Measurements from ENCODE around the gene MS4A8.
"Not testable (repeated sequence)": the region's sequence is repeated elsewhere in the genome, so short reads cannot be mapped to it uniquely, and the experiment has no call there.

The MS4A8 gene

DNA sequence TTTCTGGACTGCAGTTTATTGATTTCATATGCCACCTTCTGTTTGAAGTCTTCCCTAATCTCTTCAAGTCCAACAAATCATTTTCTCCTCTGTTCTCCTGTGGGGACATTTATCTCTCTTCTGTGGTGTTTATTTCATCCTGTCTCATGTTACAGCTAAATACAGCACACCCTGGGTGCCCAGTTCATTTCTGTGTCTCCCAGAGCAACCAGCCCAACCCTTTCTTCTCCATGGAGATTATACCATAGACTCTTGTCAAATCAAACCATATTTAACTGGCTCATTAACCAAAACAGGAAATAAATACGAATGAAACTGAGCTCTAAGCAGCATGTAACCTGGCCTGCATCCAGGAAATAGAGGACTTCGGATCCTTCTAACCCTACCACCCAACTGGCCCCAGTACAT, at the start of gene MS4A8:
TSS of gene MS4A8 (plus strand) at position 329 of the 408 bp plus-strand sequence. CDS start 1,249 bp downstream, outside the sequence.
- Histone ChIP-seq H3K36me3 (ENCODE audit: insufficient read depth, low read length) (no peaks in the 10 kb centered on the region), H2AFZ (ENCODE audit: low read depth, low read length) (no peak within 1 kb of the TSS), H3K4me3 (ENCODE audit: low read length) (no peak within 1 kb of the TSS), H3K27me3 (ENCODE audit: insufficient read depth, low read length) (no peaks in the 10 kb centered on the region), H3K9me3 (ENCODE audit: low read length) (no peaks in the 10 kb centered on the region), H3K4me1 (ENCODE audit: insufficient read depth, low read length) (no peaks in the 10 kb centered on the region)

- Histone ChIP-seq H3K4me3 (ENCODE audit: low read length) (no peak overlapping the region), H3K4me1 (ENCODE audit: insufficient read depth, low read length) (no peaks in the 10 kb centered on the region), H3K36me3 (ENCODE audit: insufficient read depth, low read length) (no peaks in the 10 kb centered on the region), H2AFZ (ENCODE audit: low read depth, low read length) (no peak overlapping the region), H3K9me3 (ENCODE audit: low read length) (no peaks in the 10 kb centered on the region), H3K27me3 (ENCODE audit: insufficient read depth, low read length) (no peaks in the 10 kb centered on the region)
Measured at GRCh38 chr11:60657888-60658287, 41.5 kb upstream of the MS4A8 start.

DNA sequence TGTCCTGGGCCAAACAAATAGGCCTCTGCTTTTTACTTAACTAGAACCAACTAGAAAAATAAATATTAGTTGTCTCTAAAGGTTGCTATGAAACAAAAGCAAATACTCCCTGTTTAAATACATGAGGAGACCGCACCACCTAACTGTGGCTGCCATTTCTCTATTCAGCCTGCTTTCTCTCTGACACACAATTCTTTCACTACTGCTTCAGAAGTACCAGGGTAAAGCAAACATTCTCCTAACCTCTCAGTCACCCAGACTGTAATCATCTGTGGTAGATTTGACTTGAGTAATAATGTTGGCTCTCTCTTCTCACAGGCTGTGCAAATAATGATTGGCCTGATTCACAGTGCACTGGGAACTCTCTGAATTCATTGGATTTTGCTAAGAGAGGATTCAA, 41.0 kb upstream of the MS4A8 start:
- Histone ChIP-seq H2AFZ (ENCODE audit: low read depth, low read length) (no peak overlapping the region), H3K4me3 (ENCODE audit: low read length) (no peak overlapping the region), H3K27me3 (ENCODE audit: insufficient read depth, low read length) (no peaks in the 10 kb centered on the region), H3K9me3 (ENCODE audit: low read length) (no peaks in the 10 kb centered on the region), H3K36me3 (ENCODE audit: insufficient read depth, low read length) (no peaks in the 10 kb centered on the region), H3K4me1 (ENCODE audit: insufficient read depth, low read length) (no peaks in the 10 kb centered on the region)

DNA sequence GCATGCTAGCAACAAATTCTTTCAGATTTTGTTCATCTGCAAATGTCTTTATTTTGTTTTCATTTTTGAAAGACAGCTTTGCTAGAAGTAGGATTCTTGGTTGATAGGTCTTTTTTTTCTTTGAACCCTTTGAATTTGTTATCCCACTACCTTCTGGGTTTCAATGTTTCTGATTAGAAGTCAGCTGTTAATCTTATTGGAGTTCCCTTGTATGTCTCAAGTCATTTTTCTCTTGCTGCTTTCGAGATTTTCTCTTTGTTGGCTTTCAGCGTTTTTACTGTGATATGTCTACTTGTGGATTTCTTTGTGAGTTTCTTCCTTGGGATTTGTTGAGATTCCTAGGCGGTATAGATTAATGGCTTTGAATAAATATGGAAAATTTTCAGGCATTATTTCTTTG, 27.2 kb upstream of the MS4A8 start:
- H3K27me3 ChIP-seq (ENCODE audit: insufficient read depth, low read length), result no peaks in the 10 kb centered on the region
- no peaks in the 10 kb centered on the region for H3K36me3 ChIP-seq (ENCODE audit: insufficient read depth, low read length)

DNA sequence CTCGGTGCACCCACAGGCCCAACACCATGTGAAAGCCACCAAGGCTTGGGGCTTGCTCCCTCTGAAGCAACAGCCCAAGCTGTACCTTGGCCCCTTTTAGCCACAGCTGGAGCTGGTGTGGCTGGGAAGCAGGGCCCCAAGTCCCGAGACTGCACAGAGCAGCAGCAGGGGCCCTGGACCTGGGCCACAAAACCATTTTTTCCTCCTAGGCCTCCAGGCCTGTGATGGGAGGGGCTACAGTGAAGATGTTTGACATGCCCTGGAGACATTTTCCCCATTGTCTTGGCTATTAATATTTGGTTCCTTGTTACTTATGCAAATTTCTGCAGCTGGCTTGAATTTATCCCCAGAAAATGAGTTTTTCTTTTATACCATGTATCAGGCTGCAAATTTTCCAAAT, 21.2 kb upstream of the MS4A8 start:
- H3K36me3 ChIP-seq (ENCODE audit: insufficient read depth, low read length); H2AFZ ChIP-seq (ENCODE audit: low read depth, low read length); H3K4me3 ChIP-seq (ENCODE audit: low read length); H3K27me3 ChIP-seq (ENCODE audit: insufficient read depth, low read length); H3K4me1 ChIP-seq (ENCODE audit: insufficient read depth, low read length); H3K9me3 ChIP-seq (ENCODE audit: low read length): not testable (repeated sequence)

More for the DNA sequence above, 27.2 kb upstream of the MS4A8 start:
- H2AFZ ChIP-seq (ENCODE audit: low read depth, low read length), result no peak overlapping the region
- no peak overlapping the region for H3K4me3 ChIP-seq (ENCODE audit: low read length)
- H3K9me3 ChIP-seq (ENCODE audit: low read length), result peaks cover 3% of the 10 kb centered on the region
- H3K4me1 ChIP-seq (ENCODE audit: insufficient read depth, low read length), result no peaks in the 10 kb centered on the region

DNA sequence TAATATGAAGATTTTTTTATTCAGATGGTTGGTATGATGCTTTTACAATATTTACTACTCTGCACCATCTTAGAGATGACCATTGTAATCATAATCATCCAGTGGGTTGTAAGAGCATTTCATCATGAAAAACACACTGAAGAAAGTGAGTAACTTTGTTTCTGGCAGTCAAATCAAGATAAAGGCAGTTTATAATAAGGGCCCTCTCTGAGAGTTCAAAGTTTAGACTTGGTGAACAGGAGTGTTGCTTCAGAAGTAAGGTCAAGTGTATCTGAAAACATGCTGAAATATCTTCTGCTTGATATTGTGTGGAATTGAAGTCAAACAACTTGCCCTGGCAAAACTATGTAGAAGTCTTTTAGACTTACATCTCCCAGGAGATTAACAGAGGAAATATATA, 19.5 kb upstream of the MS4A8 start:
- H3K9me3 ChIP-seq (ENCODE audit: low read length), result no peaks in the 10 kb centered on the region
- H3K4me1 ChIP-seq (ENCODE audit: insufficient read depth, low read length), result no peaks in the 10 kb centered on the region
- no peak overlapping the region for H2AFZ ChIP-seq (ENCODE audit: low read depth, low read length)
- H3K36me3 ChIP-seq (ENCODE audit: insufficient read depth, low read length), result no peaks in the 10 kb centered on the region
- H3K4me3 ChIP-seq (ENCODE audit: low read length), result no peak overlapping the region
- no peaks in the 10 kb centered on the region for H3K27me3 ChIP-seq (ENCODE audit: insufficient read depth, low read length)

DNA sequence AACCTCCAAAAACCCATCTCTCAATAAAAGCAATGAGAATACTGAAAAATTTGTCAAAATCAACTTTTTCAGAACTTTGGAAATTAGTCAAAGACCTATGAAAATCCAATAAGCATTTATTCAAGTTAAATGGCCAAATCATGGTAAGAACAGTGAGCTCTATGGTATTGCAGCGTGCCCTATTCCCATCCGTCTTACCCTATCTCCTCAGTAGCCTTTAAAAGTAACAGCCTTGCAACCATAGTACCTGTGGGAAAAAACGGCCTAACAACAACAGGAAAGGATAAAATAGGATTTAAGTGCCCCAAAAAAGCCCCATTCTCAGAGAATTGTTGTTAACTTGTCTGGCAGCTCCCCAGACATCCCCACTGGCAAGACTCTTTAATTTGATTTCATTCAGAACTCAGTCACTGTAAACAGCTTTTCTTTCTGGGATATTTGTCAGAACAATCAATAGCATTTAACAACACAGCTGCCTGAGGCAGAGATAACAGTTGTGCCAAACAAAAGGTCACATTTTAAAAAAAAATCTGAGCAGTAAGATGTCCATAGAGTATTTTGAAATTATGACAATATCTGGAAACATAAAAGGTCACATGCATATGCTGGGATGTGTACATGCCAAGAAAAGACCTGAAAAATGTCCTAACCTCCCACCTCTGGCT, 18.8 kb upstream of the MS4A8 start:
- H3K27me3 ChIP-seq (ENCODE audit: insufficient read depth, low read length), result no peaks in the 10 kb centered on the region
- H3K4me1 ChIP-seq (ENCODE audit: insufficient read depth, low read length), result no peaks in the 10 kb centered on the region
- H2AFZ ChIP-seq (ENCODE audit: low read depth, low read length), result no peak overlapping the region
- H3K4me3 ChIP-seq (ENCODE audit: low read length), result no peak overlapping the region
- no peaks in the 10 kb centered on the region for H3K36me3 ChIP-seq (ENCODE audit: insufficient read depth, low read length)
- H3K9me3 ChIP-seq (ENCODE audit: low read length), result no peaks in the 10 kb centered on the region

GRCh38 chr11:60684541-60684848, 14.9 kb upstream of the MS4A8 start:
- H3K9me3 ChIP-seq (ENCODE audit: low read length); H3K4me3 ChIP-seq (ENCODE audit: low read length); H3K4me1 ChIP-seq (ENCODE audit: insufficient read depth, low read length); H2AFZ ChIP-seq (ENCODE audit: low read depth, low read length); H3K27me3 ChIP-seq (ENCODE audit: insufficient read depth, low read length); H3K36me3 ChIP-seq (ENCODE audit: insufficient read depth, low read length): not testable (repeated sequence)

GRCh38 chr11:60691661-60692060, 7.8 kb upstream of the MS4A8 start:
- no peaks in the 10 kb centered on the region for H3K9me3 ChIP-seq (ENCODE audit: low read length)
- no peak overlapping the region for H2AFZ ChIP-seq (ENCODE audit: low read depth, low read length)
- H3K4me3 ChIP-seq (ENCODE audit: low read length), result no peak overlapping the region
- no peaks in the 10 kb centered on the region for H3K4me1 ChIP-seq (ENCODE audit: insufficient read depth, low read length)
- H3K36me3 ChIP-seq (ENCODE audit: insufficient read depth, low read length), result no peaks in the 10 kb centered on the region
- H3K27me3 ChIP-seq (ENCODE audit: insufficient read depth, low read length), result peaks cover 2% of the 10 kb centered on the region

- Histone ChIP-seq H3K4me3 (ENCODE audit: low read length) (no peak overlapping the region), H3K4me1 (ENCODE audit: insufficient read depth, low read length) (no peaks in the 10 kb centered on the region), H3K27me3 (ENCODE audit: insufficient read depth, low read length) (no peaks in the 10 kb centered on the region), H2AFZ (ENCODE audit: low read depth, low read length) (no peak overlapping the region), H3K9me3 (ENCODE audit: low read length) (no peaks in the 10 kb centered on the region), H3K36me3 (ENCODE audit: insufficient read depth, low read length) (no peaks in the 10 kb centered on the region)
Measured at GRCh38 chr11:60699936-60700335, 524 bp downstream of the MS4A8 start.

DNA sequence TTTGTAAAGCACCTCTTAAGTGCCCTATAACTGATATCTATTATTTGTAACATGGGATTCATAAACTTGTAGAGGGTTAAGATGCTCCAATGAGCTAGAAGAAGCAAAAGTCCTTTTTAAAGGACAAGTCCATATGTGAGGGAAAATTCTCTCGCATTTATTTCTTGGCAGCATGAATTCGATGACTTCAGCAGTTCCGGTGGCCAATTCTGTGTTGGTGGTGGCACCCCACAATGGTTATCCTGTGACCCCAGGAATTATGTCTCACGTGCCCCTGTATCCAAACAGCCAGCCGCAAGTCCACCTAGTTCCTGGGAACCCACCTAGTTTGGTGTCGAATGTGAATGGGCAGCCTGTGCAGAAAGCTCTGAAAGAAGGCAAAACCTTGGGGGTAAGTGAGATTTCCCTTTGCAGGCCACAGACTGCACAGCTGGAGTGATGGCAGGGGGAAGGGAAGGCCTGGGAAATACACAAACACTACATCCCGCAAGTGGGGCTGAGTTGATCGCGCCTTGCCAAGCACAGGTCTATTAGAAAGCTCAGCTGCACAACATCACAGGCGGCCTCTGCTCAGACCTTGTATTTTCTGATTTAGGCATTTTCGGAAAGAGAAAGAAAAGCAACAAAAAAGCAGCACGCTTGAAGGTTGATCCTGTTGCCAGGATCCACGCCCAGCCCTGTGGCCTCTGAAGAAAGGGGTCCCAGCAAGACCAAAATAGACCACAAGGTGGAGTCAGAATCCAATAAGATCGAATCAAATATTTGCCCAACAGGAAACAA, 1.5 kb downstream of the MS4A8 start:
- H3K4me3 ChIP-seq (ENCODE audit: low read length), result no peak overlapping the region
- no peaks in the 10 kb centered on the region for H3K36me3 ChIP-seq (ENCODE audit: insufficient read depth, low read length)
- H3K27me3 ChIP-seq (ENCODE audit: insufficient read depth, low read length), result no peaks in the 10 kb centered on the region
- no peaks in the 10 kb centered on the region for H3K4me1 ChIP-seq (ENCODE audit: insufficient read depth, low read length)
- no peak overlapping the region for H2AFZ ChIP-seq (ENCODE audit: low read depth, low read length)
- H3K9me3 ChIP-seq (ENCODE audit: low read length), result no peaks in the 10 kb centered on the region

DNA sequence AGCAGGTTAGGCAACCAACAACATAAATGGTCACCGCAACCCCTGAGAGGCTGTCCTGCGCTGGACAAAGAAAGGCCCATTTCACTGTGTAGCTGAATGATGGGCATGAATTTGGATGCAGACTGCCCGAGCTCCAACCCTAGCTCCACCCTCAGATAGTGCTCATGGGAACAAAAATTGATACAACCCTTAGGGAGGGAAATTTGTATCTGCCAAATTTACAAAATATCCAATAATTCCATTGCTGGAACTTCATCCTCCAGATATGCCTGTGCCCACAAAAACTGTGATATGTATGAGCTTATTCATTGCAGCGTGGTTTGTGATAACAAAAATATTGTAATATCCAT, 2.0 kb downstream of the MS4A8 start:
- Histone ChIP-seq H3K36me3 (ENCODE audit: insufficient read depth, low read length) (no peaks in the 10 kb centered on the region), H3K4me3 (ENCODE audit: low read length) (no peak overlapping the region), H2AFZ (ENCODE audit: low read depth, low read length) (no peak overlapping the region), H3K4me1 (ENCODE audit: insufficient read depth, low read length) (no peaks in the 10 kb centered on the region), H3K27me3 (ENCODE audit: insufficient read depth, low read length) (no peaks in the 10 kb centered on the region), H3K9me3 (ENCODE audit: low read length) (no peaks in the 10 kb centered on the region)

- no peaks in the 10 kb centered on the region for H3K36me3 ChIP-seq (ENCODE audit: insufficient read depth, low read length)
- H3K9me3 ChIP-seq (ENCODE audit: low read length), result no peaks in the 10 kb centered on the region
- H3K27me3 ChIP-seq (ENCODE audit: insufficient read depth, low read length), result no peaks in the 10 kb centered on the region
- H3K4me1 ChIP-seq (ENCODE audit: insufficient read depth, low read length), result no peaks in the 10 kb centered on the region
- no peak overlapping the region for H2AFZ ChIP-seq (ENCODE audit: low read depth, low read length)
- H3K4me3 ChIP-seq (ENCODE audit: low read length), result no peak overlapping the region
Measured at GRCh38 chr11:60703374-60703773, 4.0 kb downstream of the MS4A8 start.

GRCh38 chr11:60705895-60706294, 6.5 kb downstream of the MS4A8 start:
- H2AFZ ChIP-seq (ENCODE audit: low read depth, low read length), result no peak overlapping the region
- H3K4me3 ChIP-seq (ENCODE audit: low read length), result no peak overlapping the region
- no peaks in the 10 kb centered on the region for H3K36me3 ChIP-seq (ENCODE audit: insufficient read depth, low read length)

More at GRCh38 chr11:60705895-60706294, 6.5 kb downstream of the MS4A8 start:
- Histone ChIP-seq H3K9me3 (ENCODE audit: low read length) (no peaks in the 10 kb centered on the region), H3K4me1 (ENCODE audit: insufficient read depth, low read length) (no peaks in the 10 kb centered on the region), H3K27me3 (ENCODE audit: insufficient read depth, low read length) (no peaks in the 10 kb centered on the region)
